ENCODE measurements around the gene HDAC11. TPM values are rescaled to one million over a fixed set of nuclear protein-coding genes. Genes with fewer than 3 reads are reported as not detected.

HDAC11 gene
- total and polyA plus RNA-seq, 8 donors, result 14.0 to 22.0 (median 20.8) TPM

- no peak for TF ChIP-seq CTCF (IDR thresholded peaks at IDR 0.05)
- H3K4me1 ChIP-seq, result no peaks in the 10 kb centered on the region
- no peaks in the 10 kb centered on the region for H3K9me3 ChIP-seq
- no peaks in the 10 kb centered on the region for H3K36me3 ChIP-seq
- DNase-seq (no peak), ATAC-seq (no peak)
- intact Hi-C loops (cut with DNase I), result no loop called here
- no peak overlapping the region for H3K4me3 ChIP-seq
- H3K27ac ChIP-seq, result no peak overlapping the region
- peaks cover 0 to 3% of the 10 kb centered on the region in 2 donors for H3K27me3 ChIP-seq
Observed at GRCh38 chr3:13513051-13513912, 33.2 kb downstream of the HDAC11 start.

DNA sequence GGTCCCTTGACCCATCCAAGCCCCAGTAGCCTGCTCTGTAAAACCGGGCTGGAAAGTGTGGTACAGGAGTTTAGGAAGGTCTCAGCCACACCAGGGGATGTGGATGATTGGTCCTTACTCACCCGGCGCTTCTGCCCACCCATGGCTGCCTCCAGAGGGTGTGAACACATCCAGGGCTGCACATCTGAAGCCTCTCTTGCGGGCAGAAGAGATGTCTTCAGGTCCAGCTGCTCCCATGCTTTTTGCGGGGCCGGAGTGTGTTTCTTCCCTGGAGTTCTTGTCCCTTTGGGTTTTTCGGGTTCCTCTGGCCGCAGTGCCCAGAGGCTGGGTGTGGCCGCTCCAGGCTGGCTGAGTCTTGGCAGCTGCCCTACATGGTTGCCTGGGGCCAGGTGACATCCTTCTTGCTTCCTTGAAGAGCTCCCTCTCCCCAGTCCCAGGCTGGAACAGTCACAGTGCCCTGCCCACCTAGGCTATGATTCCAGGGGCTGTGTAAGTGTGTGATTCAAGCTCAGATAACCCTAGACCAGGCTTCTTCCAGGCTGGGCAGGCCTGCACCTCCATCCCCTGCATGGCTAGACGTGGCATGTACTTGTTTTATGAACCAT, 33.9 kb downstream of the HDAC11 start:
- Histone ChIP-seq H3K27me3 (peaks cover 0 to 8% of the 10 kb centered on the region in 2 donors), H3K9me3 (no peaks in the 10 kb centered on the region), H3K36me3 (no peaks in the 10 kb centered on the region), H3K4me3 (no peak overlapping the region), H3K27ac (no peak overlapping the region), H3K4me1 (no peaks in the 10 kb centered on the region)
- no peak for ATAC-seq
- no peak for TF ChIP-seq CTCF (IDR thresholded peaks at IDR 0.05)
- DNase-seq, result peak in 1 of 4 donors; percentile 39
- intact Hi-C loops (cut with DNase I), result no loop called here

GRCh38 chr3:13514639-13515435, 34.7 kb downstream of the HDAC11 start:
- no peak for ATAC-seq
- intact Hi-C loops (cut with DNase I), result no loop called here
- Histone ChIP-seq H3K9me3 (no peaks in the 10 kb centered on the region), H3K4me3 (no peak overlapping the region), H3K4me1 (no peaks in the 10 kb centered on the region), H3K36me3 (no peaks in the 10 kb centered on the region), H3K27ac (no peak overlapping the region), H3K27me3 (peaks cover 0 to 8% of the 10 kb centered on the region in 2 donors)
- DNase-seq, result no peak
- TF ChIP-seq CTCF (IDR thresholded peaks at IDR 0.05), result no peak

GRCh38 chr3:13515786-13516759, 36.0 kb downstream of the HDAC11 start:
- Histone ChIP-seq H3K27me3 (peaks cover 0 to 8% of the 10 kb centered on the region in 2 donors), H3K9me3 (no peaks in the 10 kb centered on the region), H3K36me3 (no peaks in the 10 kb centered on the region), H3K27ac (no peak overlapping the region), H3K4me1 (no peaks in the 10 kb centered on the region), H3K4me3 (no peak overlapping the region)
- ATAC-seq (no peak), DNase-seq (peak in 1 of 4 donors; percentile 66)
- TF ChIP-seq CTCF (IDR thresholded peaks at IDR 0.05), result no peak
- intact Hi-C loops (cut with DNase I), result no loop called here
